GM12801 (cell line): ENCODE results near the gene RBM41.

Experiments
- TF ChIP-seq, protein P1 (sequence below): IDR thresholded peaks from one replicate; pipeline ENCODE4 v1.5.1; 2011; ENCODE audit warnings: control low read depth; ENCODE audit not compliant: insufficient read length; ENCODE audit errors: extremely low read depth

The RBM41 gene

DNA sequence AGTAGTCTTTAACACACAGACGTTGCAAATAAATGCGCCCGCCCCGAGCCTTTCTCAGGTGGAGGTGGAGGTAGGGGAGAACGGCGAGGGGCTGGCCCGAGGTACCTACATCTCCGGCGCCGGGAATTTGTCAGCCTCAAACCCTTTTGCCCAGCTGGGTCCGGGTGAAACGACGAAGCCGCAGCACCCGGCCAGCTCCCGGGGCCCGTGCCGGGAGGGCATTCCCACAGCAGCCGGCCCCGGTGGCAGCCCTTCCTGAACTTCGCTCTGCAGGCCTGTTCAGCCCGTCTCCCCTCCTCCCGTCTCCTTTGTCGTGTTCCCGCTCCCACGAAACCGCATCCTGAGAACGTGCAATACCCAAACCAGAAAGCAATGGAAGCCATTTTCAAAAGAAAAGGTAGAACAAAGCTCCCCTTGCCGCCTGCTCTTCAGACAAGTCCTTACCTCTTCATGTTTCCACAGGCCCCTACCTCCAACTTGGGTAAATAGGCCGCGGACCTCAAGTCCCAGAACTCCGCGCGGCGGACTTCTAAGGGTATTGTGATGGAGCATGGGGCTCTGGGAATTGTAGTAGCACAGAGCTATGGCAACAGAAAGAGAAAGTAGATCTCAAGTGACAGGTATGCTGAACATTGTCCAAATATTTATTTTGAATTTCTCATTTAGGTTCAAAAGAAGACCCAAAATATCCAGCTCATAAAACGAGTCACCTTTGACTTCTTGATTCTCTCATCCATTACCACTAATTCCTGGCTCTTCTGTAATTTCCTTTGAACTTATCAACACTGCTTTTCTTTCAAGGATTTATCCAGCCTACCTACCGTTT lies at the start of gene RBM41:
RBM41 (minus strand) TSS at position 501 of the 826 bp plus-strand sequence; CDS start at position 452, 49 bp downstream.
- TF ChIP-seq, protein P1, sequence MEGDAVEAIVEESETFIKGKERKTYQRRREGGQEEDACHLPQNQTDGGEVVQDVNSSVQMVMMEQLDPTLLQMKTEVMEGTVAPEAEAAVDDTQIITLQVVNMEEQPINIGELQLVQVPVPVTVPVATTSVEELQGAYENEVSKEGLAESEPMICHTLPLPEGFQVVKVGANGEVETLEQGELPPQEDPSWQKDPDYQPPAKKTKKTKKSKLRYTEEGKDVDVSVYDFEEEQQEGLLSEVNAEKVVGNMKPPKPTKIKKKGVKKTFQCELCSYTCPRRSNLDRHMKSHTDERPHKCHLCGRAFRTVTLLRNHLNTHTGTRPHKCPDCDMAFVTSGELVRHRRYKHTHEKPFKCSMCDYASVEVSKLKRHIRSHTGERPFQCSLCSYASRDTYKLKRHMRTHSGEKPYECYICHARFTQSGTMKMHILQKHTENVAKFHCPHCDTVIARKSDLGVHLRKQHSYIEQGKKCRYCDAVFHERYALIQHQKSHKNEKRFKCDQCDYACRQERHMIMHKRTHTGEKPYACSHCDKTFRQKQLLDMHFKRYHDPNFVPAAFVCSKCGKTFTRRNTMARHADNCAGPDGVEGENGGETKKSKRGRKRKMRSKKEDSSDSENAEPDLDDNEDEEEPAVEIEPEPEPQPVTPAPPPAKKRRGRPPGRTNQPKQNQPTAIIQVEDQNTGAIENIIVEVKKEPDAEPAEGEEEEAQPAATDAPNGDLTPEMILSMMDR: no peak

DNA sequence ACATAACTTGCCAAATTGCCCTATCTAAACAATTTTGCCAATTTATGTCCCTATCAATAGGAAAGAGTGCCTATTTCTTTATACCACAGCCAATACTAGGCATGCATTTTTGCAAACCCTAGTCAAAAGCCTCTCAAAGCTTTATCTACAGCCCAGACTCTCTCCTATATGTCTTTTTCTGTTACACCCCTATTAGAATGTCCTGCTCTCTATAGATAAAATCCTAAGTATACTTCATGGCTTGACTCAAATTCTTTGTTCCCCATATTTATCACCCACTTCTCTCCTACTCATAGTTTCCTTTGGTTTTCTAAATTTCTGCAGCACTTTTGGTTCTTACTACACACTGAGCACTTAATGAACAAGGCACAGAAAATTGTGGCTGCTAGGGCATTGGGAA lies 49.6 kb upstream of the RBM41 start:
- TF ChIP-seq, protein P1: no peak

DNA sequence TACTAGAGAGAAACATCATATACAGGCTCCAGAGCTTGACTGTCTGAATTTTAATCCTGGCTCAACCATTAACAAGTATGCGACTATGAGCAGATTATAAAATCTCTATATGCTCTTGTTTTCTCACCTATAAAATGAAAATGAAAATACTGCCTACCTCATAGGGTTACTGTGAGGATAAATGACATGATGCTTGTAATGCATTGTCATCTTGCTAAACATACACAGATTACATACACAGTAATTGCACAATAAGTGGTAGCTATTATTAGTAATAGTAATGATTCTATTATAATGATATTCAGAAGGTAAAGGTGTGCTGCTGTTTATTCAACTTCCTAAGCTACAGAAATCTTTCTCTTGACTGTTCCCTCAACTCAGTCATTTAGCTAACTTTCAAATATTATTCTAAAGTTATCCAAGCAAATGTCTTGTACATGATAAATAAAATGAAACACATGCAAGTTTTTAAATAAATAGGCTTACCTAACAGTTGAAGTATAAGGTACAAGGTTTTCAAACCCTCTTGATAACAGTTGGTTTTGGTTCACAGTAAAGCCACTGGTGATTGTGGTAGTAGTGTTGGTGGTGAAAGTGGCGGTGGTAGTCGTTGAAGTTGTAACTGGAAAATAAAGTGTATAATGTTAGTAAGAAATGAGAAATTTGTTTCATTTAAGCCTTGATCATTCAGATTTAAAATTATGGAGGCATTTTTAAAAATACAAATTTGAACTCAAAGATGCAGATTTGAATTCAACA lies 48.7 kb upstream of the RBM41 start:
- TF ChIP-seq, protein P1: no peak

DNA sequence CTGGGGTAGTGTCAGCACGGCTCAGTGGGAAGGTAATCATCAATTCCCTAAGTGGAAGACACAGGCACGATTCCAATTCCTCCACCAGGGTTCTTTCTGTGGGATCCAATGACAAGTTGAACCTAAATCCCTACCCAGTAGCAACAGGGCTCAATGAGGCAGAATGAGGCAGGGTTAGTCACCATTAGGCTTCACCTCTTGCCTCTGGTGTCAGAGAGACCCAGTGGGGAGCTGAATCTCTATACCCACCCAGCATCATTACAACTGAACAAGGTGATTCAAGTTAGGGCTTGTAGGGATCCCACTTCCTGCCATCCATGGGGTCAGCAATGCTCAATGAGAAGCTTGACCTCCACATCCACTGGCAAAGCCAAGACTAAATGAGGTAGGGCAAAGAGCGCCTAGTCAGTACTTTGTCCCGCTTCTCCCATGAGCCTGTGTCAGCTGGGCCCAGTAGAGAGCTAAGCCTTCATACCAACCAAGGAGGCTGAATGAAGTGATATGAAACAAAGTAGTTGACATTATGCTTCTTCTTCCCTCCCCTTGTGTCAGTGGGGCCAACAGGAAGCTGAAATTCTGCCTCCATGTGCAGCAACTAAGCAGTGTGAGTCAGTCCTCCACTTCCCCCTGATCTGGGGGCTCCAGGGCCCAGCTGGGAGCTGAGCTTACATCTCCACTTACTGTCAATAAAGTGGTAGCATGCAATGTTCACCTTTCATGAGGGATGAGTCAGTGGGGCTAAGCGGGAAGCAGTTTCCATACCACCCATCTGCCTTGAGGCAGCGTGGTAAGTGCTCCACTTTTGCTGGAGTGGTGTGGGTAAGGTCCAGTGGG lies 36.4 kb upstream of the RBM41 start:
- TF ChIP-seq, protein P1: no peak

DNA sequence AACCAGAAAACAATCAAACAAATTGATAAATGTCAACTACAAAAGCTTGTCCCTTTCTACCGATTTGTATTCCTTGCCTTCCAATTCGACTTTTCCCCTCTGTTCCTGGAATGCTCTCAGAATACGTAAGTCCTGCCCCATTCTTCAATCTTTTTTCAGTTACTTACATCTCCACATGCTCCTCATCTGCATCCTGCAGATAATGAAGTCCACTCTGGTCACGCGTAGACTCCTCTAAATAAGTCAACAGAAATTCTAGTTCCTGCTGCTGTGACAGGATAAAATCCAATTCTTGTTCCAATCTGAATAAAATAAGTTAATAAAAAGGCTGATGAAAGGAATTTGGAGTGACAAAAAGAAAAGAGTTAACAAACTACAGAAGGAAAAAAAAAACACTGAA lies 34.4 kb upstream of the RBM41 start:
- TF ChIP-seq, protein P1: no peak

DNA sequence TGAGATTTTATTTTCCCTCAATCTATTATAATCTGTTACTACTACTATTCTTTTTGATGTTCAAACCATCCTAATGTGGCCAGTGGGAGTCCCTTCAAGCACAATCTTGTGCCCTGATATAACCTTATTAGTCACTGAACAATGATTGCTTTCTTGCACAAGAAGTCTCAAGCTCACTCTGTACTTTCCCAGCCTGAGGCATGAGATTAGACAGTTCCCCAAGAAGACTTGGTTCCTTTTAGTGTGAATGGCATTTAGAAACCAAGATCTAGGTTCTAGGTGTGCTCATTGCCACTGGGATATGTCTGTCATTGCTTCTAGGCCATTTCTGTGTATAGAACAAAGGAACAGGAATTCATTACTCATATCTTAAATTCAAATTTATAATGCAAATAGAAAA lies 28.0 kb upstream of the RBM41 start:
- TF ChIP-seq, protein P1: no peak

DNA sequence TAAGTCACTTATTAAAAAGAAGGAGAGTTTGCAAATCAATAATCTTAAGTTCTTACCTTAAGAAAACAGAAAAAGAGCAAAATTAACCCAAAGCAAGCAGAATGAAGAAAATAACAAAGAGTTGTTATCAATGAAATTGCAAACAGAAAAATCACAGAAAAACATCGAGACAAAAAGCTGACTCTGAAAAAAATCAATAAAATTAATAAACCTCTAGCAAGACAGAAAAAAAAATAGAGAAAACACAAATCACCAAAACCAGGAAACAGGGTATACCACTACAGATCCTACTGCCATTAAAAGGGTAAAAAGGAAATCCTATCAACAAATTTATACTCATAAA lies 17.3 kb upstream of the RBM41 start:
- TF ChIP-seq, protein P1: no peak
